ENCODE data around the gene NLRC5.
"Not testable (repeated sequence)": the region's sequence is repeated elsewhere in the genome, so short reads cannot be mapped to it uniquely, and the experiment has no call there.

Gene NLRC5

GRCh38 chr16:57053206-57053605, 63.8 kb downstream of the NLRC5 start:
- no peak for DNase-seq

- DNase-seq, result no peak
Observed at GRCh38 chr16:57054338-57054737, 65.0 kb downstream of the NLRC5 start.

- DNase-seq, result no peak
Observed at GRCh38 chr16:57054771-57055170, 65.4 kb downstream of the NLRC5 start.

GRCh38 chr16:57055671-57056070, 66.3 kb downstream of the NLRC5 start:
- DNase-seq, result no peak

- DNase-seq, result no peak
Observed at GRCh38 chr16:57058291-57058861, 69.0 kb downstream of the NLRC5 start.

GRCh38 chr16:57060323-57061083, 71.1 kb downstream of the NLRC5 start:
- no peak for DNase-seq

GRCh38 chr16:57061084-57061905, 71.9 kb downstream of the NLRC5 start:
- peak in 3 of 14 donors; percentile 5 to 21 (median 10) for DNase-seq

- DNase-seq, result no peak
Observed at GRCh38 chr16:57062329-57062728, 73.0 kb downstream of the NLRC5 start.

- not testable (repeated sequence) for DNase-seq
Observed at GRCh38 chr16:57063189-57063588, 73.8 kb downstream of the NLRC5 start.

- no peak for DNase-seq
Observed at GRCh38 chr16:57064995-57065394, 75.6 kb downstream of the NLRC5 start.

GRCh38 chr16:57066625-57067024, 77.3 kb downstream of the NLRC5 start:
- no peak for DNase-seq

- DNase-seq, result no peak
Observed at GRCh38 chr16:57067347-57067746, 78.0 kb downstream of the NLRC5 start.

GRCh38 chr16:57069053-57069452, 79.7 kb downstream of the NLRC5 start:
- no peak for DNase-seq

- no peak for DNase-seq
Observed at GRCh38 chr16:57069635-57070370, 80.4 kb downstream of the NLRC5 start.

- no peak for DNase-seq
Observed at GRCh38 chr16:57070424-57070823, 81.1 kb downstream of the NLRC5 start.

GRCh38 chr16:57071081-57071732, 81.8 kb downstream of the NLRC5 start:
- DNase-seq, result not testable (repeated sequence)

GRCh38 chr16:57071831-57072582, 82.7 kb downstream of the NLRC5 start:
- DNase-seq, result no peak

- no peak for DNase-seq
Observed at GRCh38 chr16:57072616-57073275, 83.4 kb downstream of the NLRC5 start.

GRCh38 chr16:57077714-57078113, 88.4 kb downstream of the NLRC5 start:
- DNase-seq, result no peak

GRCh38 chr16:57081744-57082143, 92.4 kb downstream of the NLRC5 start:
- no peak for DNase-seq

- DNase-seq, result no peak
Observed at GRCh38 chr16:57082664-57083063, 93.3 kb downstream of the NLRC5 start.
